HepG2 (cell line): ENCODE results near the gene SND1. TPM values are rescaled to one million over a fixed set of nuclear protein-coding genes. Genes with fewer than 3 reads are reported as not detected.

Source experiments
- ATAC-seq: fragments of 200-7000 bp; cut with Tn5 transposase; 3 replicates; pipeline ENCODE4 v1.9.1; 2020; ENCODE audit warnings: mild to moderate bottlenecking, moderate library complexity
- BruUV-seq: library from RNA; stranded (reverse); fragments of 400-500 nt; replicated peaks from 2 replicates; lab custom pipeline; 2021; lab: Mats Ljungman, UMichigan
- CTCF ChIA-PET: fragments of 300-600 bp; formaldehyde crosslinking; extraction: SDS; loops from one replicate; lab custom pipeline; 2021; ENCODE audit warnings: low total read pairs, inconsistent platforms, low intra/inter-chr PET ratio; lab: Yijun Ruan, JAX
- POLR2A ChIA-PET: fragments of 350-600 bp; sonication (Branson Sonifier 250); formaldehyde crosslinking; loops from one replicate; lab custom pipeline; 2020; ENCODE audit warnings: antibody characterized with exemption, inconsistent platforms; lab: Yijun Ruan, JAX
- DNase-seq: peaks from one replicate; pipeline ENCODE4 v3.0.0-alpha.2; 2015; ENCODE audit warnings: low spot score
- FAIRE-seq: peaks from 3 replicates; lab custom pipeline; 2011; peaks lifted over from hg19 to GRCh38; lab: Jason Lieb, UNC
- H2AFZ ChIP-seq: one replicate; pipeline ENCODE4 v1.6.1; 2011; ENCODE audit warnings: low read length, inconsistent platforms
- H3K27ac ChIP-seq: fragments of 300-600 bp; 3 replicates; pipeline ENCODE4 v1.8.0; 2011; ENCODE audit warnings: mixed run types, mild to moderate bottlenecking, mixed read lengths, low read length, inconsistent platforms; ENCODE audit not compliant: insufficient read depth; ENCODE audit errors: extremely low read length
- H3K27me3 ChIP-seq, 2 experiments: fragments of 200-600 bp in 1 of 2; 2 replicates in 1 of 2; 3 replicates in 1 of 2; pipeline versions ENCODE4 v1.6.0 to v1.8.0; 2011; ENCODE audit warnings: low read length in 2 of 2, mild to moderate bottlenecking in 2 of 2, moderate library complexity in 2 of 2, inconsistent platforms in 1 of 2; ENCODE audit not compliant: insufficient read depth in 2 of 2, control insufficient read depth in 1 of 2
- H3K36me3 ChIP-seq, 2 experiments: fragments of 200-600 bp in 1 of 2; replicated peaks in 1 of 2; 2 replicates in 1 of 2; 3 replicates in 1 of 2; pipeline versions ENCODE4 v1.5.1 to v1.8.0; 2011; ENCODE audit warnings: low read length in 2 of 2, inconsistent platforms in 1 of 2; ENCODE audit not compliant: insufficient read depth in 2 of 2, control insufficient read depth in 1 of 2
- H3K4me1 ChIP-seq: 2 replicates; pipeline ENCODE4 v1.5.1; 2012; ENCODE audit warnings: low read length, inconsistent platforms; ENCODE audit not compliant: insufficient read depth
- H3K4me2 ChIP-seq: 2 replicates; pipeline ENCODE4 v1.6.0; 2011; ENCODE audit warnings: low read depth, low read length, inconsistent platforms
- H3K4me3 ChIP-seq, 3 experiments: fragments of 200-600 bp in 1 of 3; sonication (generic), shearing (Covaris generic) in 1 of 3; replicated peaks in 1 of 3; 2 replicates each; pipeline ENCODE4 v1.5.1; 2011 to 2016; ENCODE audit warnings: low read length in 3 of 3, inconsistent platforms in 2 of 3, low read depth in 2 of 3, mild to moderate bottlenecking in 2 of 3, control low read depth in 1 of 3, mixed read lengths in 1 of 3; ENCODE audit not compliant: insufficient read depth in 1 of 3
- H3K79me2 ChIP-seq: one replicate; pipeline ENCODE4 v1.6.1; 2011; ENCODE audit warnings: low read length, inconsistent platforms; ENCODE audit not compliant: insufficient read depth
- H3K9ac ChIP-seq: 2 replicates; pipeline ENCODE4 v1.6.0; 2011; ENCODE audit warnings: mild to moderate bottlenecking, low read depth, low read length, inconsistent platforms; ENCODE audit not compliant: insufficient read depth
- H3K9me3 ChIP-seq: 2 replicates; pipeline ENCODE4 v1.5.1; 2012; ENCODE audit warnings: mild to moderate bottlenecking, low read length
- H4K20me1 ChIP-seq: 2 replicates; pipeline ENCODE4 v1.6.0; 2011; ENCODE audit warnings: inconsistent platforms, mild to moderate bottlenecking, low read length, moderate library complexity; ENCODE audit not compliant: insufficient read depth
- DNMT3B ChIP-seq: conservative IDR thresholded peaks from 2 replicates; pipeline ENCODE4 v1.6.1; 2016; ENCODE audit warnings: missing biosample characterization, control low read depth
- RFXANK ChIP-seq: IDR thresholded peaks from 2 replicates; pipeline ENCODE4 v1.6.1; 2016
- SP1 ChIP-seq, 2 experiments: fragments of 450-650 bp in 1 of 2; sonication (generic) in 1 of 2; formaldehyde crosslinking in 1 of 2; IDR thresholded peaks; 2 replicates each; pipeline versions ENCODE4 v1.4.0 to v1.6.1; 2016 to 2020; ENCODE audit warnings: missing genetic modification reagents in 1 of 2
- ZNF879 ChIP-seq: sonication (generic); formaldehyde crosslinking; IDR thresholded peaks from 2 replicates; pipeline ENCODE4 v1.8.1; 2023; ENCODE audit warnings: missing genetic modification reagents
- WGBS: methylation state at CpG from one replicate; pipeline ENCODE4 v1.1.6; 2017; ENCODE audit warnings: low lambda C conversion rate; 5-methylcytosine and 5-hydroxymethylcytosine counted together
- in situ Hi-C: cut with HindIII; loops from 2 replicates; pipeline ENCODE4 v1.10.0; 2017; ENCODE audit warnings: low pct_unique_long_range_greater_than_20kb; ENCODE audit not compliant: extremely low pct_ligation_motif_present
- intact Hi-C: fragments of 100-400 bp; cut with micrococcal nuclease; formaldehyde crosslinking; loops from one replicate; pipeline ENCODE4 v1.10.0; 2022; ENCODE audit not compliant: unreplicated experiment
- polyA plus RNA-seq, 8 experiments: library from polyadenylated mRNA; depleted of rRNA in 3 of 8; stranded (reverse) in 7 of 8; unstranded in 1 of 8; fragments of >200 nt; fragmentation: Illumina TruSeq in 4 of 8; extraction: Trizol in 4 of 8; gene quantifications; 2 replicates each; pipeline versions ENCODE4 v1.2.1 to v1.2.3, GENCODE V29; 2011 to 2016; ENCODE audit warnings: low read depth in 4 of 8, missing spikeins in 1 of 8, mixed read lengths in 1 of 8; ENCODE audit not compliant: insufficient read depth in 1 of 8
- total RNA-seq, 5 experiments: library from RNA; depleted of rRNA; stranded (reverse); fragments of >200 nt; fragmentation: Illumina TruSeq; extraction: Trizol; gene quantifications; 2 replicates each; pipeline ENCODE4 v1.2.3, GENCODE V29; 2016; ENCODE audit warnings: low read depth in 1 of 5

The SND1 gene
- total and polyA plus RNA-seq, 2 of the 13 experiments (the other 11 are each of a cell fraction or from before 2014, with no cell fraction given) = 110 to 182 TPM

DNA sequence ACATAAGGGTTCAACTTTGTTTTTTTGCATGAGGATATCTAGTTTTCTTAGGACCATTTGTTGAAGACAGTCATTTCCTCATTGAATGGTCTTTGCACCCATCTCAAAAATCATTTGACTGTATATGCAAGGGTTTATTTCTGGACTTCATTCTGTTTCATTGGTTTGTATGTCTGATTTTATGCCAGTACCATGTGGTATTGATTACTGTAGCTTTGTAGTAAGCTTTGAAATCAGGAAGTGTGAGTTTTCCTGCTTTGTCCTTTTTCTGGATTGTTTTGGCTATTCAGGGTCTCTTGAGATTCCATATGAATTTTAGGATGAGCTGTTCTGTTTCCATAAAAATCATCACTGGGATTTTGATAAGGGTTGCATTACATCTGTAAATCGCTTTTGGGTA lies 63.9 kb downstream of the SND1 start:
- no peak overlapping the region for H3K9ac ChIP-seq
- peaks cover 45% of the 10 kb centered on the region for H3K79me2 ChIP-seq
- H3K27ac ChIP-seq = no peak overlapping the region
- H3K4me1 ChIP-seq = no peaks in the 10 kb centered on the region
- H3K27me3 ChIP-seq = no peaks in the 10 kb centered on the region
- no peak overlapping the region for H2AFZ ChIP-seq
- no peak overlapping the region for H3K4me3 ChIP-seq
- no peak for TF ChIP-seq RFXANK (CRISPR knock-in tag)
- TF ChIP-seq ZNF879 (CRISPR knock-in tag) = no peak
- TF ChIP-seq, all 625 proteins: peak for 0
- no peak for FAIRE-seq
- no peak for DNase-seq
- CTCF ChIA-PET = interaction anchor here (0.6 kb wide), 1 partner anchor 492 kb away, joined by 3 read pairs; no protein-coding TSS in a partner anchor
- BruUV-seq = no TSS peak
- ATAC-seq = no peak
- H3K9me3 ChIP-seq = peaks cover 6% of the 10 kb centered on the region
- H3K36me3 ChIP-seq = peaks cover 18 to 79% of the 10 kb centered on the region in 2 experiments
- in situ Hi-C loops = no loop called here
- no peak overlapping the region for H3K4me2 ChIP-seq
- POLR2A ChIA-PET = no interaction called here
- 100% methylated on average over 1 of the region's 1 CpG for WGBS
- intact Hi-C loops = no loop called here
- peaks cover 4% of the 10 kb centered on the region; the same call in 1 of the 2 replicates for H4K20me1 ChIP-seq

DNA sequence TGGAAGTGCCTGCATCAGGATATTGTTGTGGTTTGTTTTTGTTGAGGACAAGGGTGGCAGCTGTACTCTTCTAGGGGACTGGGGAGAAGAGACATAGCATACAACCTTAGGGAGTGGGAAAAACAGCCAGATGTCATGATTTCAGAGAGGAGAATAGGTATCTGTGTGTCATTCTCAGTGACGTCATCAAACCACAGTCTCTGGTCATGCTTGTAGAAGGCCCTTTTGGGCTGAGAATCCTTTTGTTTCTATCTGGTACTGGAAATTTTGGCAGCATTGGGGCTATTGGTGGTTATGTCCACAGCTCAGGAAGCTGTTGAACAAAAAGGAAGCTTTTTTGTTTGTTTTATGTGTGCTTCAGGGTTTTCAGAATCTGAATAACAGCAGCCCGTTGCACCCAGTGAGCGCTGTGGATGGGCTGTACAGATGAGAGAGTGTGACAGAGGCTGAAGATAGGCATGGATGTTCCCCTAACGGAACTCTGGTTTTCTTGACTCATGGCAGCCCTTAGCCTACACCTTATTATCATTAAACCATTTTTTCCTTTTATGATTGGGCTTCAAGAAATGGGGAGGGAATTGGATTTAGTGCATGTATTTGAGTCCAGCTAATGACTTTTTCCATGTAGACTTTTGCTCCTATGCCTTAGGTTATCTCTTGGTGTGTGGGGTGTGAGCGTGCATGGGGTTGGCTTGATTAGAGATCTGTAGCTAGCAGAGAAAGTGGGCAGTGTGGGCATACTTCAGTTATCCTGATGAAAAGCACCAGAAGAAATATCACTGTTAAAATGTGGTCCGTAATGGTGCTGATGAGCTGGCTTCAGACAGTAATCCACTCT lies 65.7 kb downstream of the SND1 start:
- H3K4me2 ChIP-seq = no peak overlapping the region
- POLR2A ChIA-PET = no interaction called here
- peaks cover 43% of the 10 kb centered on the region for H3K79me2 ChIP-seq
- CTCF ChIA-PET = no interaction called here
- in situ Hi-C loops = no loop called here
- H4K20me1 ChIP-seq = peaks cover 4% of the 10 kb centered on the region; the same call in 1 of the 2 replicates
- H3K36me3 ChIP-seq = peaks cover 16 to 77% of the 10 kb centered on the region in 2 experiments
- H3K27me3 ChIP-seq = no peaks in the 10 kb centered on the region
- H3K4me3 ChIP-seq = no peak overlapping the region
- no peak for TF ChIP-seq SP1 (IDR thresholded peaks at IDR 0.05)
- TF ChIP-seq SP1 (CRISPR knock-in tag; IDR thresholded peaks at IDR 0.05) = no peak
- TF ChIP-seq DNMT3B = no peak
- no peak overlapping the region for H3K27ac ChIP-seq
- FAIRE-seq (no peak), DNase-seq (no peak), ATAC-seq (no peak)
- H3K9ac ChIP-seq = no peak overlapping the region
- no TSS peak for BruUV-seq
- no peaks in the 10 kb centered on the region for H3K9me3 ChIP-seq
- intact Hi-C loops = no loop called here
- no peaks in the 10 kb centered on the region for H3K4me1 ChIP-seq
- no peak overlapping the region for H2AFZ ChIP-seq
- 96% methylated on average over 6 of the region's 6 CpGs for WGBS
